ENCODE measurements around the gene RNF5.
"Not testable (repeated sequence)": the region's sequence is repeated elsewhere in the genome, so short reads cannot be mapped to it uniquely, and the experiment has no call there.

The RNF5 gene

GRCh38 chr6:32208996-32209395 lies 30.8 kb downstream of the RNF5 start:
- no peak overlapping the region for H3K27ac ChIP-seq (ENCODE audit: low read length, poor library complexity, severe bottlenecking)
- H3K4ac ChIP-seq (ENCODE audit: low read depth in 1 of 2, low read length in 2 of 2): no peak overlapping the region
- H3K4me2 ChIP-seq (ENCODE audit: low read length, poor library complexity, severe bottlenecking): no peak overlapping the region
- H3K79me1 ChIP-seq (replicated peaks; ENCODE audit: low read length, poor library complexity, severe bottlenecking): no peaks in the 10 kb centered on the region
- H3K9ac ChIP-seq (ENCODE audit: low read length): no peak overlapping the region
- no peak overlapping the region for H2BK15ac ChIP-seq (ENCODE audit: low read depth, poor library complexity, severe bottlenecking)
- H3K9me3 ChIP-seq (ENCODE audit: control insufficient read depth, low read length): no peaks in the 10 kb centered on the region
- no peak overlapping the region for H2BK120ac ChIP-seq (ENCODE audit: low read depth, low read length)
- no peaks in the 10 kb centered on the region for H3K36me3 ChIP-seq (ENCODE audit: control insufficient read depth in 1 of 2, insufficient read depth in 2 of 2, low read depth in 1 of 2, low read length in 2 of 2)
- no peak overlapping the region for H3K18ac ChIP-seq (ENCODE audit: low read depth in 1 of 2, low read length in 2 of 2)
- H2AK5ac ChIP-seq (ENCODE audit: low read length, severe bottlenecking): no peak overlapping the region
- H3K4me1 ChIP-seq (ENCODE audit: control insufficient read depth, insufficient read depth, low read depth, low read length): peaks cover 1% of the 10 kb centered on the region
- no peak overlapping the region for H2BK12ac ChIP-seq (ENCODE audit: low read length in 2 of 2)
- DNase-seq: no peak
- no peak overlapping the region for H2BK5ac ChIP-seq (ENCODE audit: low read depth, low read length, poor library complexity, severe bottlenecking)
- no peak overlapping the region for H3K4me3 ChIP-seq (ENCODE audit: insufficient read depth in 1 of 2, low read depth in 1 of 2, low read length in 2 of 2)
- H3K27me3 ChIP-seq (ENCODE audit: control insufficient read depth in 1 of 2, insufficient read depth in 1 of 2, low read length in 2 of 2): peaks cover 9 to 15% of the 10 kb centered on the region in 2 experiments
- no peak overlapping the region for H2AFZ ChIP-seq (ENCODE audit: low read depth, low read length)
- no peak overlapping the region for H3K14ac ChIP-seq (ENCODE audit: low read length in 2 of 2)
- no peak overlapping the region for H4K91ac ChIP-seq (ENCODE audit: low read length)
- no peak overlapping the region for H4K8ac ChIP-seq (ENCODE audit: low read length)
- no CpG with 5 or more reads among the region's 1 CpG for WGBS
- H3K23ac ChIP-seq (ENCODE audit: low read length in 2 of 2): no peak overlapping the region

GRCh38 chr6:32210191-32210601 lies 32.0 kb downstream of the RNF5 start:
- H3K4ac ChIP-seq (ENCODE audit: low read depth in 1 of 2, low read length in 2 of 2): no peak overlapping the region

GRCh38 chr6:32211432-32211831 lies 33.2 kb downstream of the RNF5 start:
- not testable (repeated sequence) for H2BK15ac ChIP-seq (ENCODE audit: low read depth, poor library complexity, severe bottlenecking); H3K9me3 ChIP-seq (ENCODE audit: control insufficient read depth, low read length); H2BK5ac ChIP-seq (ENCODE audit: low read depth, low read length, poor library complexity, severe bottlenecking); H2BK120ac ChIP-seq (ENCODE audit: low read depth, low read length); H3K27ac ChIP-seq (ENCODE audit: low read length, poor library complexity, severe bottlenecking); H3K14ac ChIP-seq (ENCODE audit: low read length in 2 of 2); H2AFZ ChIP-seq (ENCODE audit: low read depth, low read length); H4K91ac ChIP-seq (ENCODE audit: low read length); H2AK5ac ChIP-seq (ENCODE audit: low read length, severe bottlenecking); DNase-seq; H3K18ac ChIP-seq (ENCODE audit: low read depth in 1 of 2, low read length in 2 of 2); H4K8ac ChIP-seq (ENCODE audit: low read length); H2BK12ac ChIP-seq (ENCODE audit: low read length in 2 of 2); H3K4me2 ChIP-seq (ENCODE audit: low read length, poor library complexity, severe bottlenecking); H3K79me1 ChIP-seq (replicated peaks; ENCODE audit: low read length, poor library complexity, severe bottlenecking); H3K4ac ChIP-seq (ENCODE audit: low read depth in 1 of 2, low read length in 2 of 2); H3K4me3 ChIP-seq (ENCODE audit: insufficient read depth in 1 of 2, low read depth in 1 of 2, low read length in 2 of 2); H3K36me3 ChIP-seq (ENCODE audit: control insufficient read depth in 1 of 2, insufficient read depth in 2 of 2, low read depth in 1 of 2, low read length in 2 of 2); H3K23ac ChIP-seq (ENCODE audit: low read length in 2 of 2); H3K9ac ChIP-seq (ENCODE audit: low read length); H3K4me1 ChIP-seq (ENCODE audit: control insufficient read depth, insufficient read depth, low read depth, low read length)
- WGBS: 100% methylated on average over 1 of the region's 4 CpGs
- peaks cover 7 to 18% of the 10 kb centered on the region in 2 experiments for H3K27me3 ChIP-seq (ENCODE audit: control insufficient read depth in 1 of 2, insufficient read depth in 1 of 2, low read length in 2 of 2)

More at GRCh38 chr6:32210191-32210601, 32.0 kb downstream of the RNF5 start:
- no peak overlapping the region for H3K23ac ChIP-seq (ENCODE audit: low read length in 2 of 2)
- H3K18ac ChIP-seq (ENCODE audit: low read depth in 1 of 2, low read length in 2 of 2): no peak overlapping the region
- H2BK5ac ChIP-seq (ENCODE audit: low read depth, low read length, poor library complexity, severe bottlenecking): no peak overlapping the region
- no peaks in the 10 kb centered on the region for H3K79me1 ChIP-seq (replicated peaks; ENCODE audit: low read length, poor library complexity, severe bottlenecking)
- H3K36me3 ChIP-seq (ENCODE audit: control insufficient read depth in 1 of 2, insufficient read depth in 2 of 2, low read depth in 1 of 2, low read length in 2 of 2): no peaks in the 10 kb centered on the region
- no peak overlapping the region for H2BK15ac ChIP-seq (ENCODE audit: low read depth, poor library complexity, severe bottlenecking)
- H3K27ac ChIP-seq (ENCODE audit: low read length, poor library complexity, severe bottlenecking): no peak overlapping the region
- H2BK12ac ChIP-seq (ENCODE audit: low read length in 2 of 2): no peak overlapping the region
- H2AFZ ChIP-seq (ENCODE audit: low read depth, low read length): no peak overlapping the region
- no peaks in the 10 kb centered on the region for H3K9me3 ChIP-seq (ENCODE audit: control insufficient read depth, low read length)
- H4K8ac ChIP-seq (ENCODE audit: low read length): no peak overlapping the region
- H2BK120ac ChIP-seq (ENCODE audit: low read depth, low read length): no peak overlapping the region
- no peak overlapping the region for H2AK5ac ChIP-seq (ENCODE audit: low read length, severe bottlenecking)
- no peak overlapping the region for H3K9ac ChIP-seq (ENCODE audit: low read length)
- H3K4me2 ChIP-seq (ENCODE audit: low read length, poor library complexity, severe bottlenecking): no peak overlapping the region
- H3K4me1 ChIP-seq (ENCODE audit: control insufficient read depth, insufficient read depth, low read depth, low read length): no peaks in the 10 kb centered on the region
- H4K91ac ChIP-seq (ENCODE audit: low read length): peak overlapping the region; percentile 21
- WGBS: 78% methylated on average over 5 of the region's 5 CpGs
- DNase-seq: no peak
- no peak overlapping the region for H3K14ac ChIP-seq (ENCODE audit: low read length in 2 of 2)
- peaks cover 7 to 13% of the 10 kb centered on the region in 2 experiments for H3K27me3 ChIP-seq (ENCODE audit: control insufficient read depth in 1 of 2, insufficient read depth in 1 of 2, low read length in 2 of 2)
- no peak overlapping the region for H3K4me3 ChIP-seq (ENCODE audit: insufficient read depth in 1 of 2, low read depth in 1 of 2, low read length in 2 of 2)

- Histone ChIP-seq H2AK5ac (ENCODE audit: low read length, severe bottlenecking) (no peak overlapping the region), H3K9ac (ENCODE audit: low read length) (no peak overlapping the region), H3K4ac (ENCODE audit: low read depth in 1 of 2, low read length in 2 of 2) (no peak overlapping the region), H3K27ac (ENCODE audit: low read length, poor library complexity, severe bottlenecking) (no peak overlapping the region), H3K4me3 (ENCODE audit: insufficient read depth in 1 of 2, low read depth in 1 of 2, low read length in 2 of 2) (no peak overlapping the region), H3K4me1 (ENCODE audit: control insufficient read depth, insufficient read depth, low read depth, low read length) (no peaks in the 10 kb centered on the region), H2BK120ac (ENCODE audit: low read depth, low read length) (no peak overlapping the region), H3K27me3 (ENCODE audit: control insufficient read depth in 1 of 2, insufficient read depth in 1 of 2, low read length in 2 of 2) (peaks cover 13 to 19% of the 10 kb centered on the region in 2 experiments), H3K23ac (ENCODE audit: low read length in 2 of 2) (no peak overlapping the region), H3K9me3 (ENCODE audit: control insufficient read depth, low read length) (no peaks in the 10 kb centered on the region), H2AFZ (ENCODE audit: low read depth, low read length) (no peak overlapping the region), H3K36me3 (ENCODE audit: control insufficient read depth in 1 of 2, insufficient read depth in 2 of 2, low read depth in 1 of 2, low read length in 2 of 2) (peaks cover 0 to 2% of the 10 kb centered on the region in 2 experiments), H3K14ac (ENCODE audit: low read length in 2 of 2) (no peak overlapping the region), H4K91ac (ENCODE audit: low read length) (no peak overlapping the region), H2BK5ac (ENCODE audit: low read depth, low read length, poor library complexity, severe bottlenecking) (no peak overlapping the region), H4K8ac (ENCODE audit: low read length) (no peak overlapping the region), H2BK12ac (ENCODE audit: low read length in 2 of 2) (no peak overlapping the region), H3K18ac (ENCODE audit: low read depth in 1 of 2, low read length in 2 of 2) (no peak overlapping the region), H3K79me1 (replicated peaks; ENCODE audit: low read length, poor library complexity, severe bottlenecking) (no peaks in the 10 kb centered on the region), H2BK15ac (ENCODE audit: low read depth, poor library complexity, severe bottlenecking) (no peak overlapping the region), H3K4me2 (ENCODE audit: low read length, poor library complexity, severe bottlenecking) (no peak overlapping the region)
- 86% methylated on average over 12 of the region's 12 CpGs for WGBS
- DNase-seq: no peak
Observed at GRCh38 chr6:32212076-32212760, 34.0 kb downstream of the RNF5 start.
